H1 (cell line): Measurements from ENCODE around the gene MARVELD2. TPM values are rescaled to one million over a fixed set of nuclear protein-coding genes. Genes with fewer than 3 reads are reported as not detected.

Experiments
- CHD7 ChIP-seq: fragments of 300-600 bp; sonication (generic); IDR thresholded peaks from 2 replicates; pipeline ENCODE4 v1.7.1; 2012; ENCODE audit warnings: low read length, moderate library complexity, mild to moderate bottlenecking, inconsistent platforms; ENCODE audit not compliant: insufficient replicate concordance
- CREB1 ChIP-seq: IDR thresholded peaks from 2 replicates; pipeline ENCODE4 v1.6.1; 2012; ENCODE audit warnings: inconsistent platforms
- E2F6 ChIP-seq: IDR thresholded peaks from 2 replicates; pipeline ENCODE4 v1.6.1; 2012; ENCODE audit warnings: inconsistent platforms
- SIRT6 ChIP-seq: IDR thresholded peaks from one replicate; pipeline ENCODE4 v1.7.1; 2012; ENCODE audit warnings: low read length, inconsistent platforms
- SP1 ChIP-seq: IDR thresholded peaks from 2 replicates; pipeline ENCODE4 v1.6.1; 2011; ENCODE audit warnings: low read depth, low read length
- polyA plus RNA-seq, 7 experiments: library from polyadenylated mRNA; depleted of rRNA in 3 of 7; stranded (reverse) in 5 of 7; unstranded in 2 of 7; fragments of >200 nt in 5 of 7; fragments of 200-250 nt in 2 of 7; gene quantifications; 1 replicate in 5 of 7; 2 replicates in 1 of 7; 4 replicates in 1 of 7; pipeline versions ENCODE4 v1.2.1 to v1.2.3, GENCODE V29; 2011 to 2013; ENCODE audit warnings: missing spikeins in 2 of 7, mixed read lengths in 2 of 7
- total RNA-seq: library from RNA; stranded (reverse); fragmentation: NEBNext Ultra II Directional; extraction: Animal tissue kit (Norgen Biotek cat#: 25700); gene quantifications from 2 replicates; pipeline ENCODE4 v1.2.1, GENCODE V29; 2021

The MARVELD2 gene
- total and polyA plus RNA-seq, 2 of the 8 experiments (the other 6 are each of a cell fraction or from before 2014, with no cell fraction given) = 18.7 to 31.0 TPM

- TF ChIP-seq CHD7 (no peak), E2F6 (no peak; the same call in 1 of the 2 replicates), SIRT6 (no peak), CREB1 (peak; percentile 50; the same call in 1 of the 2 replicates), SP1 (0 out of 2 replicates have a peak, but pooled peaks have one; percentile 35)
- TF ChIP-seq, all 59 proteins: peak for 18
Measured at GRCh38 chr5:69492391-69492922, 77.5 kb downstream of the MARVELD2 start, which contains the start of gene OCLN (continued).
